ENCODE results near the gene KLK8. TPM values are rescaled to one million over a fixed set of nuclear protein-coding genes. Genes with fewer than 3 reads are reported as not detected.

Gene KLK8, protein sequence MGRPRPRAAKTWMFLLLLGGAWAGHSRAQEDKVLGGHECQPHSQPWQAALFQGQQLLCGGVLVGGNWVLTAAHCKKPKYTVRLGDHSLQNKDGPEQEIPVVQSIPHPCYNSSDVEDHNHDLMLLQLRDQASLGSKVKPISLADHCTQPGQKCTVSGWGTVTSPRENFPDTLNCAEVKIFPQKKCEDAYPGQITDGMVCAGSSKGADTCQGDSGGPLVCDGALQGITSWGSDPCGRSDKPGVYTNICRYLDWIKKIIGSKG
- total RNA-seq, result 0.39 TPM in 1 of 2 replicates, not detected in the other

DNA sequence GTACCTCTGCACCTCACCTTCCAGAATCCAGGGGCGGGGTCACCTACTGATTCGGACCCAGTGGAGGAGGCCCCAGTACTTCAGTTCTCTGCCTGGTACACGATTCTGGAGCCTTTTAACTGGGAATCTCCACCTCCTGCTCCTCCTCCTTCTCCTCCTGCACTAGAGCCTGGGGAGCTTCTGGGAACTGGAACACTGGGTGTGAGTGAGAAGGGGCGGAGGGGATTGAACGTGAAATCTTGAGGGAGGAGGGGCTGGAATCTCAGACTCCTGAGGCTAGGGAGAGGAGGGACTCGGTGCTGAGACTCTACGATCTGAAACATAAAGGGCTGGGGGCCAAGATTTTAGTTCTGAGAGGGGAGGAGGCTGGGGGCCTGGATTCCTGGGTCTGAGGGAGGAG lies at the start of gene KLK8:
Gene KLK8, minus strand, starts transcription at position 90 of the 400 bp plus-strand sequence. CDS start 437 bp downstream, outside the sequence.

DNA sequence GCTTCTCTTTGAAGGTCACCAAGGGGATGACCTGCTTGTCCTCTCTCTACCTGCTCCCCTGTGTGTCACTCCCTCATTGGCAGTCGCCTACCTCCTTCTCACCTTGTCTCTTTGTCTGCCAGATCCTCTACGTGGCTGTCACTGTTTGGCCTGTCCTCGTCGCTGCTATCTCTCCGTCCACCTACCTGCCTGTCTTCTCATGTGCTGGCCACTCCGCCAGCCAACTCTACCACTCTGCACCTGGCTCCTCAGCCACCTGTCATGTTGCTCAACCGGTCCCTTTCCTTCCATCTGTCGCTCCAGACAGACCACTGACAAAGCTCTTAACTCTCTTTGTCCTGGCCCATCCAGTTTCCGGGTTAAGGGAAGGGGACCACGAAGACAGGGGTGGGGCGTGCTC lies 33.3 kb upstream of the KLK8 start, which contains the start of gene KLK12:
Gene KLK12, minus strand, starts transcription at position 299 of the 400 bp plus-strand sequence. CDS start 381 bp downstream, outside the sequence.

DNA sequence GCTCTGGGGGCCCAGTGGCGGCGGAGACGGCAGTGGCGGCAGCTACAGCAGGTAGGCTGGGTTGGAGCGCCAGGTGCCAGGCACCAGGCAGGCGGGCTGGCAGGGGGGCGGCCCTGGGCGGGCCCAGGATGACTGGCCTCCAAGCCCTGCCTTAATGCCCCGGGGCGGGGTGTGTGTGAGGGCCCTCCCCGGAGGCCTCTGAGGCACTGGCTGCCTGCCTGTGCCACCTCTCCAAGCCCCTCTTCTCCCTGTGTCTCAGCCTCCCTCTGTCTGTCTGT lies 25.1 kb upstream of the KLK8 start, which contains the start of gene KLK11:
Gene KLK11, minus strand, starts transcription at position 63 of the 278 bp plus-strand sequence. CDS start 985 bp downstream, outside the sequence.

DNA sequence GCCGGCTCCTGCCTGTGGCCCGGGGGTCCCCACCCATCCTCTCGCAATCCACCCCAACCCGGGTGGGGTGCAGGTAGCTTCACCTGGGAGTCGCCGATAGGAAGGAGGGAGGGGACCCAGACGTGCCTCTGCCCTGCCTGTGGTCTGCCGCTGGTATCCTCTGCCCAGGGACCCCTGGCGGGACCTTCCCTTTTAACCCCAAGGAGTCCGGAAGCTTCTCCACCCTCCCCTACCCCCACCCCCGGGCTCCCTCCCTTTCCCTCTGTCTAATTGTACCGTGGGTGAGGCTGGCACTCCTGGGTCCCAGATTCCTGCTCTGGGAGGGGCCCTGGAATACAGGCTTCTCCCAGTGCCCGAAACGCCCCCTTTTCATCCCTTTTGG lies 18.1 kb upstream of the KLK8 start, which contains the start of gene KLK10:
Gene KLK10, minus strand, starts transcription at position 166 of the 382 bp plus-strand sequence. CDS start 579 bp downstream, outside the sequence.

DNA sequence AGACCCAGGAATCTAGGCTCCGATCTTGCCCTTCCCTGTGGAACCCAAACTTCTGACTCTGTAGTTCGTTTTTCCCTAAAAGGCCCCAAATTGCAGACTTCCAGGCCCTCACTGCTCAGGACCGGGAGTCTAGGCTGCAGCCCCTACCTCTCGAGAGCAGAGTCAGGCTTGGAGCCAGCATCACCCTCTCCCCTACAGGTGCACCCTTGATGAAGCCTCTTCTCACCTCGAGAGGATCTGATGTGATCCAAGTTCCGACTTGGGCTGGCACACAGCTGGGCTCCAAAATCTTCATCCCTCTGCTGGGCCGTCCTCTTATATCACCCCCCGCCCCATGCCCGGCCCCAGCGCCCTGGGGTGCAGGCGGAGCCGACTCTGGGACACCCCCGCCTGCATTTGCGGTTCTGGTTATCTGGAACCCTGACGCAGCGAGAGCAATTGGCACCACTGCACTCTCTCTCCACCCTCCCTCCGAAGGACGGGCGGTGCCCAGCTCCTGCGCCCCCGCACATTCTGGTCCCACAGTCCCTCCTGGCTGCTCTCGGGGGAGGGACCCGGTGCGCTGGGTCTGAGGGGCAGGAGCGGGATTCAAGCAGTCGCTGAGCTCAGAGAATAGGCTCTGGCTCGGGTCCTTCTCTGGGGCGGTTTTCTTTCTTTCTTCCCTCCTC lies 17.6 kb downstream of the KLK8 start, which contains the start of gene KLK7:
Gene KLK7, minus strand, starts transcription at position 293 of the 668 bp plus-strand sequence. CDS start 1,518 bp downstream, outside the sequence.

DNA sequence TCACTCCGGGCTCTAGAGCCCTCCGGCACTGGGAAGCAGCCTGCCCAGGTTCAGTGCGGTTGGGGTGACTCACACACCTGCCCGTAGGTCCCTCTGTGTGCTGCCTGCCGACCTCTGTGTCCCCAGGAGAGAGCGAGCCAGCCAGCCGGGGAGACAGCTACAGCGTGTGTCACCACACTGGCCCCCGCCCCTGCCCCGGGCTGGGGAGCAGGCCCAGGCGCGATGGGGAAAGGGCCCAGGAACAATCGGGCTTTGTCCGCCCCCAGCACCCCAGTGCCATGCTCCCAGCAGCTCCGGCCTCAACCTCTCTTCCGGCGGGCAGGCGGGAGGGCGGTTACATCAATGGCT lies 32.0 kb downstream of the KLK8 start, which contains the start of gene KLK6:
Gene KLK6, minus strand, starts transcription at position 179 of the 348 bp plus-strand sequence. CDS start 1,487 bp downstream, outside the sequence.

DNA sequence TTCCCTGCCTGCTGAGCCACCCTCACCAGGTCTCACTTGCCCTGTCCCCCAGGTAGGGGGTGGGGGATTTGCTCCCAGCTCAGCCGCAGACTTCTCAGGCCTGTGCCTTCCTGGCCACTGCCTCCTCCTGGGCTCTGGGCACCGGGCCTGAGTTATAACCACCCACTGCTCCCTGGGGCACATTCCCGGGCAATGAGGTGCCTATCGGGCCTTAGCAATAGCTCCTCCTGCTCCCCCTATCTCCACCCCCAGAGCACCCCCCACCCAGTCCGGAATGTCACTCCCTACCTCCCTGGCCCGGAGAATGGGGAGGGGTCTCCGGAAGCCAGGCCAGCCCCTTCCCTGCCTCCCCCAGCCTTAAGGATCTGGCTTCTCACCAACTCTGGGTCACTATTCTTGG lies 48.5 kb downstream of the KLK8 start, which contains the start of gene KLK5:
Gene KLK5, minus strand, starts transcription at position 129 of the 400 bp plus-strand sequence. CDS start 381 bp downstream, outside the sequence.

Other genes with a start within 250 kb of the KLK8 start
- not detected in 2 replicates for gene GPR32, start 231.1 kb downstream of the KLK8 start, total RNA-seq
- not detected in 2 replicates for gene ACP4, start 211.2 kb downstream of the KLK8 start, total RNA-seq
- gene KLK1, start 177.8 kb downstream of the KLK8 start, total RNA-seq, result not detected in 2 replicates
- not detected in 2 replicates for gene KLK15, start 168.0 kb downstream of the KLK8 start, total RNA-seq
- gene KLK3, start 146.7 kb downstream of the KLK8 start, total RNA-seq, result not detected in 2 replicates
- gene KLK2, start 128.2 kb downstream of the KLK8 start, total RNA-seq, result not detected in 2 replicates
- gene KLK4, start 90.2 kb downstream of the KLK8 start, total RNA-seq, result not detected in 2 replicates
- gene KLK5, start 48.6 kb downstream of the KLK8 start, total RNA-seq, result not detected in 2 replicates
- gene KLK6, start 32.0 kb downstream of the KLK8 start, total RNA-seq, result 0.39 and 1.6 TPM in 2 replicates
- not detected in 2 replicates for gene KLK7, start 17.7 kb downstream of the KLK8 start, total RNA-seq
- not detected in 2 replicates for gene KLK10, start 18.1 kb upstream of the KLK8 start, total RNA-seq
- not detected in 2 replicates for gene KLK11, start 25.0 kb upstream of the KLK8 start, total RNA-seq
- gene KLK12, start 33.4 kb upstream of the KLK8 start, total RNA-seq, result not detected in 2 replicates
- not detected in 2 replicates for gene KLK13, start 63.5 kb upstream of the KLK8 start, total RNA-seq
- gene KLK14, start 81.3 kb upstream of the KLK8 start, total RNA-seq, result not detected in 2 replicates
- gene CTU1, start 106.8 kb upstream of the KLK8 start, total RNA-seq, result 6.3 and 7.9 TPM in 2 replicates
- gene SIGLEC9, start 123.3 kb upstream of the KLK8 start, total RNA-seq, result not detected in 2 replicates
- not detected in 2 replicates for gene SIGLEC7, start 140.7 kb upstream of the KLK8 start, total RNA-seq
- gene CD33, start 223.5 kb upstream of the KLK8 start, total RNA-seq, result not detected in 2 replicates
- not detected in 2 replicates for gene SIGLECL1, start 249.5 kb upstream of the KLK8 start, total RNA-seq

Measured in placental epithelial cell (primary cell).